Heart right ventricle (tissue), 16 donors: ENCODE data around the gene DDX31. TPM values are rescaled to one million over a fixed set of nuclear protein-coding genes. Genes with fewer than 3 reads are reported as not detected.

Experiments
- ATAC-seq, 8 donors: fragments of 200-7000 bp; cut with Tn5 transposase; one replicate each; pipeline ENCODE4 v1.9.1; 2020; ENCODE audit warnings: mild to moderate bottlenecking in 8 of 8, moderate library complexity in 8 of 8, moderate number of reproducible peaks in 1 of 8
- DNase-seq, 2 donors: peaks; one replicate each; pipeline ENCODE4 v3.0.0-alpha.2; 2020
- H3K27ac ChIP-seq, 10 donors: fragments of 200-600 bp; sonication (generic) in 2 of 10; one replicate each; pipeline versions ENCODE4 v1.5.0 to v1.8.0; 2020 to 2022; ENCODE audit warnings: mild to moderate bottlenecking in 3 of 10
- H3K27me3 ChIP-seq, 7 donors: fragments of 200-600 bp; one replicate each; pipeline ENCODE4 v1.8.0; 2021 to 2022; ENCODE audit warnings: mild to moderate bottlenecking in 2 of 7
- H3K36me3 ChIP-seq, 9 donors: fragments of 200-600 bp; sonication (generic) in 1 of 9; one replicate each; pipeline versions ENCODE4 v1.5.0 to v1.8.0; 2020 to 2022; ENCODE audit warnings: mild to moderate bottlenecking in 2 of 9
- H3K4me1 ChIP-seq, 9 donors: fragments of 200-600 bp; sonication (generic) in 1 of 9; one replicate each; pipeline versions ENCODE4 v1.5.0 to v1.8.0; 2020 to 2022; ENCODE audit warnings: mild to moderate bottlenecking in 4 of 9
- H3K4me3 ChIP-seq, 10 donors: fragments of 200-600 bp; sonication (generic) in 2 of 10; one replicate each; pipeline versions ENCODE4 v1.5.0 to v1.8.0; 2020 to 2022; ENCODE audit warnings: mild to moderate bottlenecking in 7 of 10, moderate library complexity in 2 of 10
- H3K9me3 ChIP-seq, 11 donors: fragments of 200-600 bp in 10 of 11; sonication (generic) in 2 of 11; one replicate each; pipeline versions ENCODE4 v1.5.0 to v1.8.0; 2013 to 2022; ENCODE audit warnings: mild to moderate bottlenecking in 2 of 11, control low read depth in 1 of 11, moderate library complexity in 1 of 11
- CTCF ChIP-seq, 9 donors: fragments of 200-600 bp; sonication (generic) in 2 of 9; IDR thresholded peaks; one replicate each; pipeline versions ENCODE4 v1.5.0 to v1.8.0; 2021 to 2022; ENCODE audit warnings: antibody characterized with exemption in 9 of 9, mild to moderate bottlenecking in 5 of 9, moderate library complexity in 1 of 9
- WGBS, 2 donors: extraction: QIAGEN DNeasy Blood & Tissue Kit; methylation state at CpG; one replicate each; pipeline ENCODE4 v1.1.7; 2013; ENCODE audit warnings: inconsistent platforms in 1 of 2; 5-methylcytosine and 5-hydroxymethylcytosine counted together
- intact Hi-C, 10 donors: fragments of 100-400 bp; cut with DNase I; formaldehyde crosslinking; loops; one replicate each; pipeline versions ENCODE4 v1.11.1 to v1.14.2; 2022
- polyA plus RNA-seq, 2 donors: library from polyadenylated mRNA; stranded (reverse); fragments of 200-250 nt; gene quantifications; one replicate each; pipeline ENCODE4 v1.2.3, GENCODE V29; 2013
- total RNA-seq, 10 donors: library from RNA; stranded (reverse); fragmentation: NEBNext Ultra II Directional in 3 of 10; extraction: Animal tissue kit (Norgen Biotek cat#: 25700) in 3 of 10; gene quantifications; one replicate each; pipeline versions ENCODE4 v1.2.1 to v1.2.4, GENCODE V29; 2021 to 2023
- donor health status: Arrhythmogenic right ventricular cardiomyopathy.
- donor health status: ischemic (EF 13 %, LVEDD 7.1; RV severe dilation, severe dysfunction).
- donor health status: healthy with polysubstance abuse.
- donor health status: DM: no; HTN: yes; CAD: no.
- donor health status: DM: no; HTN: no; CAD: no.
- donor health status: ischemic (EF 25% LVEDD 6.9; RV normal size, moderate dysfunction).
- donor health status: ischemic (EF 25% LVEDD 5.7; RV mildly dilated, moderate dysfunction).
- donor health status: healthy.
- donor health status: DM: yes; HTN: yes; CAD: no.
- donor health status: Ischemic cardiomyopathy.
- donor health status: ischemic (EF 35%, LVEDD 5.7; RV mildly dilated, moderate dysfunction).
- donor health status: nonischemic (EF 11% LVEDD 7.7; RV severe dilation, severe dysfunction).
- donor health status: DM: yes; HTN: yes; CAD: no.
- donor health status: PGD.
- donor health status: ischemic (EF 29% LVEDD 5.4; RV normal size, mild dysfunction).
- donor health status: nonischemic (EF 23%, LVEDD 6.1; RV moderate dilation, normal function).

DDX31 gene
- total and polyA plus RNA-seq, 12 donors, result 4.0 to 6.4 (median 5.0) TPM

GRCh38 chr9:132582276-132582785, 87.5 kb downstream of the DDX31 start, which contains the start of gene BARHL1:
TSS of gene BARHL1 (plus strand) at chr9:132582606. CDS start at chr9:132582798, 192 bp downstream.
- TF ChIP-seq CTCF (IDR thresholded peaks at IDR 0.05), result no peak
- no peaks in the 10 kb centered on the region for H3K36me3 ChIP-seq
- peaks cover 0 to 25% (median 10%) of the 10 kb centered on the region in 9 donors for H3K4me1 ChIP-seq
- intact Hi-C loops, result no loop called here
- H3K27ac ChIP-seq, result no peak within 1 kb of the TSS
- ATAC-seq, result peak in 1 of 8 donors; percentile 31
- 3 to 6% methylated on average over 34 to 36 of the region's 36 CpGs for WGBS, 2 donors
- peaks cover 56 to 100% (median 100%) of the 10 kb centered on the region in 7 donors for H3K27me3 ChIP-seq
- no peak for DNase-seq
- H3K9me3 ChIP-seq, result no peaks in the 10 kb centered on the region
- H3K4me3 ChIP-seq, result peak within 1 kb of the TSS in 8 of 10 donors; percentile 4 to 47 (median 36)

GRCh38 chr9:132579427-132579798, 90.4 kb downstream of the DDX31 start:
- peaks cover 0 to 15% (median 4%) of the 10 kb centered on the region in 9 donors for H3K4me1 ChIP-seq
- no peak overlapping the region for H3K4me3 ChIP-seq
- ATAC-seq, result no peak
- no peaks in the 10 kb centered on the region for H3K36me3 ChIP-seq
- no peaks in the 10 kb centered on the region for H3K9me3 ChIP-seq
- intact Hi-C loops, result loop anchor here in 4 of 10 donors (5.0 kb wide), 3 partner anchors 72 to 218 kb away; partner anchors contain the start of gene CFAP77 (in 3 of the 4)
- no peak for TF ChIP-seq CTCF (IDR thresholded peaks at IDR 0.05)
- 8 to 9% methylated on average over 15 of the region's 15 CpGs for WGBS, 2 donors
- DNase-seq, result no peak
- H3K27ac ChIP-seq, result no peak overlapping the region
- H3K27me3 ChIP-seq, result peaks cover 34 to 100% (median 96%) of the 10 kb centered on the region in 7 donors

- intact Hi-C loops, result loop anchor here in 4 of 10 donors (5.0 kb wide), 3 partner anchors 71 to 219 kb away; partner anchors contain the start of gene CFAP77 (in 3 of the 4)
- Histone ChIP-seq H3K27ac (no peak overlapping the region), H3K27me3 (peaks cover 34 to 97% (median 91%) of the 10 kb centered on the region in 7 donors), H3K9me3 (no peaks in the 10 kb centered on the region), H3K36me3 (no peaks in the 10 kb centered on the region), H3K4me3 (no peak overlapping the region), H3K4me1 (peaks cover 0 to 15% (median 4%) of the 10 kb centered on the region in 9 donors)
- TF ChIP-seq CTCF (IDR thresholded peaks at IDR 0.05), result no peak
- ATAC-seq (no peak), DNase-seq (no peak)
- 30 to 42% methylated on average over 7 of the region's 7 CpGs for WGBS, 2 donors
These were observed 91.3 kb downstream of the DDX31 start for GRCh38 chr9:132578367-132578932.

GRCh38 chr9:132577119-132577518, 92.7 kb downstream of the DDX31 start:
- no peaks in the 10 kb centered on the region for H3K36me3 ChIP-seq
- peaks cover 0 to 12% (median 4%) of the 10 kb centered on the region in 9 donors for H3K4me1 ChIP-seq
- no peaks in the 10 kb centered on the region for H3K9me3 ChIP-seq
- DNase-seq (no peak), ATAC-seq (no peak)
- H3K27me3 ChIP-seq, result peaks cover 23 to 89% (median 82%) of the 10 kb centered on the region in 7 donors
- no peak for TF ChIP-seq CTCF (IDR thresholded peaks at IDR 0.05)
- H3K4me3 ChIP-seq, result no peak overlapping the region
- H3K27ac ChIP-seq, result no peak overlapping the region
- intact Hi-C loops, result loop anchor here in 4 of 10 donors (5.0 kb wide), 3 partner anchors 70 to 220 kb away; partner anchors contain the start of gene CFAP77 (in 3 of the 4)
